IMR-90 (cell line): ENCODE data around the gene IRAK3. TPM values are rescaled to one million over a fixed set of nuclear protein-coding genes. Genes with fewer than 3 reads are reported as not detected.

Experiments
- ATAC-seq: fragments of 200-7000 bp; cut with Tn5 transposase; 2 replicates; pipeline ENCODE4 v1.9.1; 2020; ENCODE audit warnings: low read depth, mild to moderate bottlenecking, moderate library complexity
- BruUV-seq: library from RNA; stranded (reverse); fragments of 400-500 nt; replicated peaks from 2 replicates; lab custom pipeline; 2021; lab: Mats Ljungman, UMichigan
- CTCF ChIA-PET: fragments of 300-600 bp; formaldehyde crosslinking; extraction: SDS; loops from one replicate; lab custom pipeline; 2021; ENCODE audit warnings: antibody characterized with exemption; lab: Yijun Ruan, JAX
- POLR2A ChIA-PET: fragments of 300-600 bp; sonication (Branson Sonifier 250); formaldehyde crosslinking; loops from one replicate; lab custom pipeline; 2022; ENCODE audit warnings: antibody characterized with exemption; ENCODE audit not compliant: unreplicated experiment; lab: Charles Lee
- DNase-seq: peaks from one replicate; pipeline ENCODE4 v3.0.0; 2013
- H2AFZ ChIP-seq: replicated peaks from 2 replicates; pipeline ENCODE3; 2013; ENCODE audit warnings: low read length, mild to moderate bottlenecking; ENCODE audit not compliant: poor library complexity
- H2AK5ac ChIP-seq: 2 replicates; pipeline ENCODE4 v1.6.1; 2013; ENCODE audit warnings: low read depth, low read length, inconsistent platforms
- H2AK9ac ChIP-seq: replicated peaks from 2 replicates; pipeline ENCODE3; 2013; ENCODE audit warnings: mild to moderate bottlenecking, low read depth, low read length, moderate library complexity; ENCODE audit not compliant: poor library complexity
- H2BK120ac ChIP-seq: 2 replicates; pipeline ENCODE4 v1.6.1; 2013; ENCODE audit warnings: low read depth, low read length, inconsistent platforms
- H2BK15ac ChIP-seq: 3 replicates; pipeline ENCODE4 v1.6.1; 2013; ENCODE audit warnings: low read depth, low read length, inconsistent platforms
- H2BK20ac ChIP-seq: 2 replicates; pipeline ENCODE4 v1.6.1; 2013; ENCODE audit warnings: low read depth, mild to moderate bottlenecking, inconsistent platforms, low read length, moderate library complexity
- H2BK5ac ChIP-seq: 2 replicates; pipeline ENCODE4 v1.6.1; 2013; ENCODE audit warnings: mild to moderate bottlenecking, low read depth, low read length, inconsistent platforms; ENCODE audit not compliant: poor library complexity, severe bottlenecking
- H3K14ac ChIP-seq: replicated peaks from 2 replicates; pipeline ENCODE4 v1.6.1; 2013; ENCODE audit warnings: low read depth, low read length, inconsistent platforms
- H3K18ac ChIP-seq: 2 replicates; pipeline ENCODE4 v1.6.1; 2013; ENCODE audit warnings: low read depth, low read length, control low read depth
- H3K23ac ChIP-seq: 2 replicates; pipeline ENCODE4 v1.6.1; 2013; ENCODE audit warnings: low read depth, low read length, inconsistent platforms
- H3K27ac ChIP-seq: 2 replicates; pipeline ENCODE4 v1.5.1; 2013; ENCODE audit warnings: mild to moderate bottlenecking, control low read depth, low read length; ENCODE audit not compliant: insufficient read depth
- H3K27me3 ChIP-seq: 2 replicates; pipeline ENCODE4 v1.6.1; 2013; ENCODE audit warnings: low read length; ENCODE audit not compliant: control insufficient read depth, insufficient read depth
- H3K36me3 ChIP-seq: 2 replicates; pipeline ENCODE4 v1.6.1; 2013; ENCODE audit warnings: low read length, mixed read lengths; ENCODE audit not compliant: control insufficient read depth, insufficient read depth
- H3K4ac ChIP-seq: 2 replicates; pipeline ENCODE4 v1.6.1; 2013; ENCODE audit warnings: low read depth, low read length, inconsistent platforms
- H3K4me1 ChIP-seq: 2 replicates; pipeline ENCODE4 v1.6.1; 2013; ENCODE audit warnings: low read length, mixed read lengths; ENCODE audit not compliant: control insufficient read depth, insufficient read depth
- H3K4me2 ChIP-seq: 2 replicates; pipeline ENCODE4 v1.6.1; 2013; ENCODE audit warnings: low read depth, mild to moderate bottlenecking, control low read depth, low read length, moderate library complexity
- H3K4me3 ChIP-seq: 2 replicates; pipeline ENCODE4 v1.5.1; 2013; ENCODE audit warnings: low read depth, mild to moderate bottlenecking, control low read depth, low read length, moderate library complexity; ENCODE audit not compliant: insufficient read depth
- H3K56ac ChIP-seq: 2 replicates; pipeline ENCODE4 v1.6.1; 2013; ENCODE audit warnings: low read length, inconsistent platforms; ENCODE audit not compliant: insufficient read depth; ENCODE audit errors: extremely low read depth
- H3K79me1 ChIP-seq, 2 experiments: 2 replicates each; pipeline ENCODE4 v1.6.1; 2013; ENCODE audit warnings: low read length in 2 of 2, inconsistent platforms in 1 of 2, low read depth in 1 of 2
- H3K9ac ChIP-seq: 2 replicates; pipeline ENCODE4 v1.6.1; 2013; ENCODE audit warnings: low read depth, low read length, control low read depth
- H3K9me1 ChIP-seq: 2 replicates; pipeline ENCODE4 v1.6.1; 2013; ENCODE audit warnings: low read length, inconsistent platforms; ENCODE audit not compliant: insufficient read depth
- H3K9me3 ChIP-seq: 2 replicates; pipeline ENCODE4 v1.6.1; 2013; ENCODE audit warnings: low read length; ENCODE audit not compliant: control insufficient read depth, insufficient read depth
- H4K20me1 ChIP-seq: 2 replicates; pipeline ENCODE4 v1.6.1; 2013; ENCODE audit warnings: low read length, inconsistent platforms; ENCODE audit not compliant: insufficient read depth
- H4K5ac ChIP-seq: 2 replicates; pipeline ENCODE4 v1.6.1; 2013; ENCODE audit warnings: mild to moderate bottlenecking, low read depth, low read length, control low read depth
- H4K8ac ChIP-seq, 2 experiments: 2 replicates each; pipeline ENCODE4 v1.6.1; 2013; ENCODE audit warnings: low read depth in 2 of 2, low read length in 2 of 2, control low read depth in 1 of 2, inconsistent platforms in 1 of 2
- H4K91ac ChIP-seq: 2 replicates; pipeline ENCODE4 v1.6.1; 2013; ENCODE audit warnings: low read depth, low read length, inconsistent platforms; ENCODE audit not compliant: insufficient read depth
- BHLHE40 ChIP-seq: fragments of 150-350 bp; IDR thresholded peaks from 2 replicates; pipeline ENCODE4 v1.6.1; 2016; ENCODE audit warnings: mild to moderate bottlenecking, low read depth, low read length
- CEBPB ChIP-seq: IDR thresholded peaks from 2 replicates; pipeline ENCODE4 v1.6.1; 2012; ENCODE audit warnings: low read depth, low read length, improper control_type of control experiment
- CHD1 ChIP-seq: IDR thresholded peaks from 2 replicates; pipeline ENCODE4 v1.6.1; 2012; ENCODE audit warnings: low read depth, low read length, improper control_type of control experiment
- CTCF ChIP-seq: conservative IDR thresholded peaks from 2 replicates; pipeline ENCODE4 v1.5.1; 2012; ENCODE audit warnings: mild to moderate bottlenecking, low read depth, low read length, improper control_type of control experiment
- ELK1 ChIP-seq: fragments of 150-350 bp; IDR thresholded peaks from 2 replicates; pipeline ENCODE4 v1.6.1; 2016; ENCODE audit warnings: low read depth, mild to moderate bottlenecking, low read length, moderate library complexity, borderline replicate concordance
- FOS ChIP-seq: fragments of 150-350 bp; IDR thresholded peaks from 2 replicates; pipeline ENCODE4 v1.6.1; 2016; ENCODE audit warnings: low read depth, low read length
- MAFK ChIP-seq: IDR thresholded peaks from 2 replicates; pipeline ENCODE4 v1.6.1; 2012; ENCODE audit warnings: low read depth, low read length, improper control_type of control experiment
- MAZ ChIP-seq: IDR thresholded peaks from 2 replicates; pipeline ENCODE4 v1.6.1; 2012; ENCODE audit warnings: low read depth, mild to moderate bottlenecking, low read length, improper control_type of control experiment, moderate library complexity, borderline replicate concordance
- MXI1 ChIP-seq: IDR thresholded peaks from 2 replicates; pipeline ENCODE4 v1.6.1; 2012; ENCODE audit warnings: low read depth, mild to moderate bottlenecking, low read length, moderate library complexity, borderline replicate concordance
- NFE2L2 ChIP-seq: fragments of 150-350 bp; IDR thresholded peaks from 2 replicates; pipeline ENCODE4 v1.6.1; 2016; ENCODE audit warnings: low read depth, mild to moderate bottlenecking, low read length
- POLR2A ChIP-seq: IDR thresholded peaks from 2 replicates; pipeline ENCODE4 v1.6.1; 2012; ENCODE audit warnings: mild to moderate bottlenecking, low read depth, low read length
- RAD21 ChIP-seq: IDR thresholded peaks from 2 replicates; pipeline ENCODE4 v1.6.1; 2012; ENCODE audit warnings: low read length, improper control_type of control experiment
- RCOR1 ChIP-seq: IDR thresholded peaks from 2 replicates; pipeline ENCODE4 v1.6.1; 2012; ENCODE audit warnings: mild to moderate bottlenecking, low read length, improper control_type of control experiment; ENCODE audit not compliant: insufficient replicate concordance
- RFX5 ChIP-seq: IDR thresholded peaks from 2 replicates; pipeline ENCODE4 v1.8.0; 2012; ENCODE audit warnings: low read depth, mild to moderate bottlenecking, low read length, moderate library complexity
- SMC3 ChIP-seq: fragments of 150-350 bp; IDR thresholded peaks from 2 replicates; pipeline ENCODE4 v1.6.1; 2016; ENCODE audit warnings: low read depth, mild to moderate bottlenecking, antibody characterized with exemption, low read length, moderate library complexity
- USF2 ChIP-seq: fragments of 150-350 bp; IDR thresholded peaks from 2 replicates; pipeline ENCODE4 v1.6.1; 2017; ENCODE audit warnings: mild to moderate bottlenecking, antibody characterized with exemption, low read length, low read depth
- WGBS, 2 experiments: methylation state at CpG; one replicate each; pipeline versions ENCODE4 v1.1.5 to v1.1.7; 2013; ENCODE audit warnings: missing lambda C conversion rate in 2 of 2; ENCODE audit not compliant: insufficient read length in 1 of 2; ENCODE audit errors: extremely low coverage in 2 of 2; 5-methylcytosine and 5-hydroxymethylcytosine counted together
- dilution Hi-C: fragments of 300-500 bp; cut with HindIII; formaldehyde crosslinking; loops from one replicate; pipeline ENCODE4 v1.14.3; 2018; ENCODE audit warnings: low sequenced_read_pairs; ENCODE audit not compliant: unreplicated experiment
- in situ Hi-C: fragments of 300-500 bp; cut with MboI; formaldehyde crosslinking; loops from 3 replicates; pipeline ENCODE4 v1.14.3; 2019; ENCODE audit warnings: low sequenced_read_pairs, inconsistent platforms, mixed read lengths
- intact Hi-C: fragments of 100-400 bp; cut with micrococcal nuclease; formaldehyde crosslinking; loops from 2 replicates; pipeline ENCODE4 v1.10.0; 2022
- polyA plus RNA-seq, 3 experiments: library from polyadenylated mRNA; depleted of rRNA; stranded (reverse); fragments of >200 nt; gene quantifications; 2 replicates each; pipeline ENCODE4 v1.2.3, GENCODE V29; 2012; ENCODE audit warnings: low replicate concordance in 1 of 3
- total RNA-seq: library from RNA; depleted of rRNA; stranded (reverse); fragments of >200 nt; gene quantifications from 2 replicates; pipeline ENCODE4 v1.2.3, GENCODE V29; 2012

Gene IRAK3
- total and polyA plus RNA-seq, 2 of the 4 experiments (the other 2 are of a cell fraction) = 0.53 to 0.72 TPM

GRCh38 chr12:66290716-66291200, 101.7 kb downstream of the IRAK3 start:
- H3K27ac ChIP-seq = no peak overlapping the region
- no peak overlapping the region for H3K18ac ChIP-seq
- no peak overlapping the region for H3K14ac ChIP-seq
- no peaks in the 10 kb centered on the region for H3K79me1 ChIP-seq
- no peak overlapping the region for H3K4me3 ChIP-seq
- H2AK9ac ChIP-seq = no peak overlapping the region
- H3K4ac ChIP-seq = no peak overlapping the region
- H4K5ac ChIP-seq = no peak overlapping the region
- WGBS, 2 experiments = no CpG with 5 or more reads among the region's 2 CpGs
- no peaks in the 10 kb centered on the region for H3K4me1 ChIP-seq
- no peaks in the 10 kb centered on the region for H3K36me3 ChIP-seq
- dilution Hi-C loops (no loop called here), in situ Hi-C loops (no loop called here), intact Hi-C loops (no loop called here)
- DNase-seq = no peak
- H2BK20ac ChIP-seq = no peak overlapping the region
- no peaks in the 10 kb centered on the region for H3K9me1 ChIP-seq
- CTCF ChIA-PET = no interaction called here
- H3K27me3 ChIP-seq = peaks cover 4% of the 10 kb centered on the region
- no peak overlapping the region for H4K91ac ChIP-seq
- H2BK15ac ChIP-seq = no peak overlapping the region
- no peak overlapping the region for H2BK120ac ChIP-seq
- no peak overlapping the region for H2AFZ ChIP-seq
- no TSS peak for BruUV-seq
- H4K8ac ChIP-seq = no peak overlapping the region
- ATAC-seq = no peak
- TF ChIP-seq USF2 = no peak
- no peak for TF ChIP-seq CTCF
- no peak for TF ChIP-seq MXI1
- no peak for TF ChIP-seq SMC3
- no peak for TF ChIP-seq RFX5
- TF ChIP-seq FOS = no peak
- TF ChIP-seq BHLHE40 = no peak
- no peak for TF ChIP-seq RAD21
- TF ChIP-seq POLR2A = no peak
- no peak for TF ChIP-seq CEBPB
- TF ChIP-seq MAFK = no peak
- TF ChIP-seq ELK1 = no peak
- no peak for TF ChIP-seq MAZ
- TF ChIP-seq CHD1 = no peak
- TF ChIP-seq NFE2L2 = no peak
- no peak for TF ChIP-seq RCOR1
- no peaks in the 10 kb centered on the region for H4K20me1 ChIP-seq
- H3K56ac ChIP-seq = no peak overlapping the region
- H3K9me3 ChIP-seq = no peaks in the 10 kb centered on the region
- no peak overlapping the region for H3K23ac ChIP-seq
- H2AK5ac ChIP-seq = no peak overlapping the region
- no peak overlapping the region for H2BK5ac ChIP-seq
- no peak overlapping the region for H3K4me2 ChIP-seq
- H3K9ac ChIP-seq = no peak overlapping the region
- POLR2A ChIA-PET = no interaction called here
